HG03378 (cell line): Measurements from ENCODE around the gene MTIF2.
"Not testable (repeated sequence)": the region's sequence is repeated elsewhere in the genome, so short reads cannot be mapped to it uniquely, and the experiment has no call there.

ENCODE experiments used
- ATAC-seq: cut with Tn5 transposase; IDR thresholded peaks from one replicate; pipeline ENCODE4 v1.9.1; 2021; ENCODE audit warnings: mild to moderate bottlenecking, moderate library complexity; ENCODE audit not compliant: unreplicated experiment

The MTIF2 gene

DNA sequence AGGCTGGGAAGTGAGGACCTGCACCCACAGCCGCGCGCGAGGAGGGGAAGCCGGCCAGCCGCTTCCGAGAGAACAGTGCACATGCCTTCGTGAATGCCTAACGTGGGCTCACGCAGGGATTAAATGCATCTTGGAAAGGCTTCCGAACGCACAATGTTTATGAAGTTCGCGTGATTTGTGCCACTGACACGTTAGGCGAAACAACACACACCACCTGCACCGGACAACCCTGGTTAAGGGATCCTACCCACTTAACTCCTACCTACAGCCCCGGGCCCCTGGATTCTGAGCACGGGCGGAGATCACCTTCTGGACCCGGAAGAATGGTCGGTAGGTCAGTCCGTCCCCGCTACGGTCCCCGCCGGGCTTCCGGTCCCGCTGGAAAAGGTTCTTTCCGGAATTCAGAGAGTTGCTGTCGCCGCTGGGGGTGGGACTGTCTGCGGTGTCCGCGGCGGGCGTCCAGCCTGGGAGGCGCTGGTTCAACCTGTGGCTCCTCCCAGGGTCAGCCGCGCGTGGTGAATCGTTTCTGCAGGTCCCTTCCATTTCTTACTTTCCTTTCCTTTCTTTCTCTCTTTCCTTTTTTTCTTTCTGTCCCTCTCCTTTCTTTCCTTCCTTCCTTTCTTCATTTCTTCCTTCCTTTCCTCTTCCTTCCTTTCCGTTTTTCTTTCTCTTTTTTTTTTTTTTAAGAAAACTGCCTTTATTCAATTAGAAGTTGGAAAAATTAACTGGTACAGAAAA, at the start of gene MTIF2:
TSS of gene MTIF2 (minus strand) at position 325 of the 738 bp plus-strand sequence. CDS start 5,373 bp downstream, outside the sequence.
- peak; percentile 93 for ATAC-seq

DNA sequence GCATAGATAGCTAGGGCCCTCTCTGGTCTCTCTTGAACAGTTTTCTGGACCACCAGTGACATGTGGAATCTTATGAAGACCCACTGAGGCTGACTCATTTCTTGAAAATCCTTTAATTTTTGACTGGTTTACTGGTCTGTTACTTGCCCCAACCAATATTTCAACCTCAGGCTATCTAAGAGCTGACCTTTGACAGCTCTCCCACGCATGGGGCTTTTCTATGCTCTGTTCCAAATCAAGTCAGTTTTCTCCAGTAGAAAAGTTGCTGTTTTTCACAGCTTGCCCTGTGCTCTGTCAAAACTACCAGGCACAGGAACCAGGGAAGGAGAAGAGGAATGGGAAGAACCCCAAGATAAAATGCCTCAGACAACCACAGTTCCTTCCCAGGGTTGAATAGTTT, 46.0 kb upstream of the MTIF2 start:
- no peak for ATAC-seq

- peak; percentile 95 for ATAC-seq
Measured at GRCh38 chr2:55311444-55311870, 42.4 kb upstream of the MTIF2 start.

DNA sequence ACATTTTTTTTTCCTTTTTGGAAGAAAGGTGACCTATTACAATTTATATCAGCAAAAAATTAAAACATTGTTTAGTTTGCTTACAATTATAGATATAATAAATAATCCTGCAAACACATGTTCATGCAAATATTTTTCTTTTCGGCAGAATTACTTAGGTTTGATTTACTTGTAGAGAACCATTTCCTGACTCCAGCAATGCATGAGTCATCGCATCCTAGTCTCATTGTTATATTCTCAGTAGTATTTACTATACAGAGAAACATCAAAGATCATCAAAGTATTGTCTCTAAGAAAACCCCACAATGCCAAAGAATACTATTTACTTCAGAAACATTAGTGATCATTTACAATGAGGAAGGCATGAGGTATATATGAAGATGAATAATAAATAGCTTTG, 40.4 kb upstream of the MTIF2 start:
- no peak for ATAC-seq

GRCh38 chr2:55302241-55302640, 33.2 kb upstream of the MTIF2 start:
- peak; percentile 98 for ATAC-seq

GRCh38 chr2:55301277-55301676, 32.2 kb upstream of the MTIF2 start:
- no peak for ATAC-seq

- peak; percentile 53 for ATAC-seq
Measured at GRCh38 chr2:55296393-55296792, 27.4 kb upstream of the MTIF2 start.

DNA sequence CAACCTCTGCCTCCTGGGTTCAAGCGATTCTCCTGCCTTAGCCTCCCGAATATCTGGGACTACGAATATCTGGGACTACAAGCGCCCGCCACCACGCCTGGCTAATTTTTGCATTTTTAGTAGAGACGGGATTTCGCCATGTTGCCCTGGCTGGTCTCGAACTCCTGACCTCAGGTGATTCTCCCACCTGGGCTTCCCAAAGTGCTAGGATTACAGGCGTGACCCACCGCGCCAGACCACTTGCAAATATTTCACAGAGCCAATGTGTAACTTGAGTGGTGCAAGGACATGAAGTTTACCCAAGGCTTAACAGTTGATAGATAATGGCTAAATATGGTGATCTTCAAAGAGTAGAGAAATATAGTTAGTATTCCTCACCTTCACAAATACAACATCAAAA, 14.1 kb upstream of the MTIF2 start:
- ATAC-seq: no peak

GRCh38 chr2:55282110-55282917, 13.3 kb upstream of the MTIF2 start:
- ATAC-seq: peak; percentile 96

DNA sequence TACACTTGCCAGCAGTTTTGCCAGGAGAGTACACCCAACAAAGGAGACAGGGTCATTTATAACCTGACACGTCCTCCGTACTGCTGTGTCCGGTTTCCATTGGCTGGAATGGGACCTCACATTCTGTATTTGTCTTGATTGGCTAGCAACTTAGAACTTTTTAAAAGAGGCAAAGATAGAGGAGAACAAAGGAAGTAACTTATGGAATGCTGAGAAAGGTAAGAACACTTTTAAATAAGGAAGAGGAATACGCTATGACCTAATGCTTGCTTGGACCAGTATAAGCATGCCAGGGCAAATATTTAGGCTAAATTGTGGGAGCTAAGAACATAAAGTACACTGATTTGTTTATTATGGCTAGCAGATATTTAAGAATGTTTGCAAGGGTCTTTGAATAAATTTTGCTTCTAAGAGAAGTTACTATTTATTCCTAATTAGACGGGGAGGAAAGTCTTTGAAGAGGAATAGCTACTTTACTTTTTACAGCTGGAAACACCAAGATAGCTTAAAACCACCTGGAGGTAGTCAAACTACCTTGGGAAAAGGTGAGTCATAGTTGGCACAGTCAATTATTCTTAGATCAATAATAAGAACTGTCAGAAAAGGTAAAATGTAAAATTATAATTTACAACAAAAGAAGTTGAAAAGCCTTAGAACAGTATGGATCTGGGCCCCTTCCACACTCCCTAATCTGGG, 12.0 kb upstream of the MTIF2 start:
- ATAC-seq: not testable (repeated sequence)

GRCh38 chr2:55279859-55280424, 10.9 kb upstream of the MTIF2 start:
- ATAC-seq: not testable (repeated sequence)

- ATAC-seq: not testable (repeated sequence)
Measured at GRCh38 chr2:55279214-55279835, 10.3 kb upstream of the MTIF2 start.

DNA sequence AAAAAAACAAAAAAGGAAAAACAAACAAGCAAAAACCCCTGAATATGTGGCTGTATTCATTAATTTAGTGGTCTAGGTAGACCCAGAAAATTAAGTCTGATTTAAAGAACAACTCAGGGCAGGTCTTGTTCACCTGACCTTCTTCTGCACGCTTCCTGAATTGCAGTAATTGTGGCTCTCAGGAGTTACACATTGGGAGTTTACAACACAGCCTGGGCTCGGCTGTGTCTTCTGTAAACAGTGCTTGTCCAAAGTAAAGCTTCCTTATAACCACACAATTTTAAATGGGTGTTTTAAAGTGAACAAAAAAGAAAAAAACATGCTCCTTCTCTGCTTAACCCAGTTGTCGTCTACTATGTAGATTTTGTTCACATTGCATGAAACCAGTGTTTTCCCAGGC, 8.3 kb upstream of the MTIF2 start:
- no peak for ATAC-seq

DNA sequence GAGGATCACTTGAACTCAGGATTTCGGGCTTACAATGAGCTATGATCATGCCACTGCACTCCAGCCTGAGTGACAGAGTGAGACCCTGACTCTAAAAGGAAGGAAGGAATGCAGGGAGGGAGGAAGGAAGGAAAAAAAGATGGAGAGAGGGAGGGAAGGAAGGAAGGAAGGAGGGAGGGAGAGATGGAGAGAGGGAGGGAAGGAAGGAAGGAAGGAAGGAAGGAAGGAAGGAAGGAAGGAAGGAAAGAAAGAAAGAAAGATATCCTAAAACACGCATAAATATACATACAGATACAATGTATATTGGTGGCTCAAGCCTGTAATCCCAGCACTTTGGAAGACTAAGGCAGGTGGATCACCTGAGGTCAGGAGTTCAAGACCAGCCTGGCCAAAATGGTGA, 5.3 kb upstream of the MTIF2 start:
- not testable (repeated sequence) for ATAC-seq

DNA sequence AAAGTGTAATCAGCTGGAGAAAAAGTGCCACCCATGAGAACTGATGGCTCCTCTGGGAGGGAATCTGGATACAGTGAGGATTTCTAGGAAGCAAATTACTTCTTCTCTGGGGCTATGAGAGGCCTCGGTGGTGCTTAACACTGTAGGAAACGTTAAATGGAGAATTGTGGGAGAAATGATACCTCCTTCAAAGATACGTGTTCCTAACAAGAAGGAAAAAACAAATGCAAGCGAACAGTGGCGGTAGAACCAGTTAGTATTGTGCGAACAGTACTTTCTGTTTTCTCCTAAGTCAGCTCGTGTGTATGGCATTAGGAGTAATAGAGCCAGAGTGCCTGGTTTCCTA, 587 bp upstream of the MTIF2 start:
- no peak for ATAC-seq

GRCh38 chr2:55268288-55268906, 634 bp downstream of the MTIF2 start:
- no peak for ATAC-seq

DNA sequence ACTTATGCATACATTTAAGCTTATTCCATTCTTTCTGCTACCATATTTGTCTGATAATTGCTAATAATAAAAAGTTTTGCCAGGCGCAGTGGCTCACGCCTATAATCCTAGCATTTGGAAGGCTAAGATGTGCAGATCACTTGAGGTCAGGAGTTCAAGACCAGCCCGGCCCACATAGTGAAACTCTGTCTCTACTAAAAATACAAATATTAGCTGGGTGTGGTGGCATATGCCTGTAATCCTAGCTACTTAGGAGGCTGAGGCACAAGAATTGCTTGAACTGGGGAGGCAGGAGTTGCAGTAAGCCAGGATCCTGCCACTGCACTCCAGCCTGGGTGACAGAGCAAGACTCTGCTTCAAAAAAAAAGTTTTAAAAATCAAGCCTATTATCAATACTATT, 9.4 kb downstream of the MTIF2 start:
- not testable (repeated sequence) for ATAC-seq

GRCh38 chr2:55252832-55253231, 16.2 kb downstream of the MTIF2 start:
- no peak for ATAC-seq

DNA sequence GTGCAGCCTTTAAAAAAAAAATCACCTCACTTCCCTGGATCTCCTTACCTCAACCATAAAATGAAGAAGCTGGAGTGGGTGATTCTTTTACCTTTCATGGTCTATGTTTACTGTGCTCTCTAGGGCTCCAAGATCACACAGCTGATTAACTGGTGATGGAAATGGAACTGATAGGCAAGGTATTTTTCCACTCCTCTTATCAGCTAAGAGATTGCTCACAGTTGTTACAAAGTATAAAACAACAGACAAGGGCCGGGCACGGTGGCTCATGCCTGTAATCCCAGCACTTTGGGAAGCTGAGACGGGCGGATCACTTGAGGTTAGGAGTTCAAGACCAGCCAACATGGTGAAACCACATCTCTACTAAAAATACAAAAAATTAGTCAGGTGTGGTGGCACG, 22.0 kb downstream of the MTIF2 start:
- no peak for ATAC-seq

- no peak for ATAC-seq
Measured at GRCh38 chr2:55245411-55245810, 23.6 kb downstream of the MTIF2 start.
